Upper lobe of left lung (tissue), 4 donors: ENCODE data around the gene COL20A1.

ENCODE experiments used
- CTCF ChIP-seq, 6 experiments: fragments of 450-650 bp in 4 of 6; fragments of 200-600 bp in 2 of 6; sonication (generic) in 2 of 6; IDR thresholded peaks; one replicate each; pipeline ENCODE4 v1.5.1; 2016 to 2019; ENCODE audit warnings: antibody characterized with exemption in 6 of 6
- EP300 ChIP-seq, 4 donors: sonication (generic); formaldehyde crosslinking; IDR thresholded peaks; one replicate each; pipeline ENCODE4 v1.5.1; 2017; ENCODE audit warnings: antibody characterized with exemption in 4 of 4, control low read depth in 2 of 4
- POLR2A ChIP-seq, 4 donors: fragments of 450-650 bp; IDR thresholded peaks; one replicate each; pipeline ENCODE4 v1.5.1; 2016 to 2017; ENCODE audit warnings: antibody characterized with exemption in 4 of 4, mild to moderate bottlenecking in 2 of 4

DNA sequence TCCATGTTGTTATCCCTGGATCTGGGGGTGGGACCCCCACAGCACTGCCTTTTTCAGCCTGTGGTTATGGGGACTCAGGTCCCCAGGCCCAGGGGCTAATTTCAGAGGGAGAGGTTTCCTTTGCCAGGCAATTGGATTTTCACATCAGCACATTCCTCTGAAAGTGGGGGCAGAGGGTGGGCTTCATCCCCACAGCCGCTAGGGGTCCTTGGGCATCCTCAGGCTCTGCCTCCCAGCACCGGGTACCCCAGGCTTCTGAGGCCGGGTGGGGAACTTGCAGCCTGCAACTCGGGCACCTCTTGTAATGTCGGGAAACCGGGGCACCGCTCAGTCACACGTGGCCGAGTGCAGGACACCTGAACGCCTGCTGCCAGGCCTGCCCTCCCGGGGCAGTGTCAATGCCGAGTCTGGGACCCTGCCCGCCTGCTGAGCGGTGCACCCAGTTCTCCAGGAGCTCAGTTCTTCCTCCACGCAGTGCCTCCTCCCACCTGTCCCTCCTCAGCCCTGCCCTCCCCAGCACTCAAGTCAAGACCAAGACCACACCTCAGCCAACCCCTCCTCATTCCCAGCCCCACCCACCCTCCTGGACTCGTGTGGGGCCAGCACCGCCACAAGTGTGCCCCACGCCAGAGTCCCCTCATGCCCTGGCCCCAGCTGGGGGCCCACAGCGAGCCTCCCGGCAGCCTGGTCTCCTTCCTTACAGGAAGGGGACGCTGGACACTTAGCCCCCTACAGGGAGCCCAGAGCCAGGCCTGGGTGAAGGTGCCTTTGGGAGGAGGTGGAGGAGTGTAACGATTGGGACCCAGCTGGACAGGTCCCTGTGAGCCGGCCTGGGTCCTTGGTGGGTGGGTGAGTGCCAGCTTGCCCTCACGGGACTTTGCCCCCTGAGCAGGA lies 77.0 kb downstream of the COL20A1 start:
- TF ChIP-seq POLR2A (IDR thresholded peaks at IDR 0.05) (no peak), CTCF (IDR thresholded peaks at IDR 0.05) (no peak), EP300 (IDR thresholded peaks at IDR 0.05) (no peak)
